Naive thymus-derived CD8-positive, alpha-beta T cell (primary cell): ENCODE measurements around the gene PHF20. TPM values are rescaled to one million over a fixed set of nuclear protein-coding genes. Genes with fewer than 3 reads are reported as not detected.

Source experiments
- ATAC-seq, 2 donors: fragments of 150-1000 bp; cut with Tn5 transposase in 1 of 2; sonication (Bioruptor Pico), chemical (Tn5 transposase) in 1 of 2; 1 replicate in 1 of 2; 2 replicates in 1 of 2; pipeline ENCODE4 v1.10.0; 2021; ENCODE audit warnings: mild to moderate bottlenecking in 2 of 2, moderate library complexity in 2 of 2
- POLR2A ChIA-PET: fragments of 350-600 bp; sonication (Branson Sonifier 250); formaldehyde crosslinking; loops from one replicate; lab custom pipeline; 2021; ENCODE audit warnings: antibody characterized with exemption; lab: Charles Lee
- DNase-seq, 10 donors: peaks; one replicate each; pipeline versions ENCODE4 v3.0.0 to v3.0.0-alpha.2; 2020 to 2022
- H3K27ac Mint-ChIP-seq, 10 donors: one replicate each; pipeline ENCODE4 v1.8.0; 2020 to 2022; ENCODE audit warnings: mild to moderate bottlenecking in 10 of 10, mixed read lengths in 10 of 10, moderate library complexity in 4 of 10, inconsistent platforms in 1 of 10
- H3K27me3 Mint-ChIP-seq, 5 donors: one replicate each; pipeline ENCODE4 v1.8.0; 2021 to 2022; ENCODE audit warnings: mixed read lengths in 5 of 5
- H3K36me3 Mint-ChIP-seq, 3 donors: one replicate each; pipeline ENCODE4 v1.8.0; 2020 to 2022; ENCODE audit warnings: mixed read lengths in 3 of 3, mild to moderate bottlenecking in 2 of 3, inconsistent platforms in 1 of 3
- H3K4me1 Mint-ChIP-seq, 4 donors: one replicate each; pipeline ENCODE4 v1.8.0; 2021 to 2022; ENCODE audit warnings: mixed read lengths in 4 of 4
- H3K4me3 Mint-ChIP-seq, 10 donors: one replicate each; pipeline ENCODE4 v1.8.0; 2020 to 2022; ENCODE audit warnings: mild to moderate bottlenecking in 10 of 10, mixed read lengths in 10 of 10, moderate library complexity in 6 of 10, inconsistent platforms in 1 of 10
- H3K9me3 Mint-ChIP-seq, 9 donors: one replicate each; pipeline ENCODE4 v1.8.0; 2020 to 2022; ENCODE audit warnings: mixed read lengths in 9 of 9, mild to moderate bottlenecking in 3 of 9, inconsistent platforms in 1 of 9, moderate library complexity in 1 of 9
- polyA plus RNA-seq, 3 donors: library from polyadenylated mRNA; unstranded; fragments of 300-500 nt; fragmentation: Illumina TruSeq; gene quantifications; one replicate each; pipeline ENCODE4 v1.2.3, GENCODE V29; 2021
- total RNA-seq, 8 experiments: library from RNA in 2 of 8; stranded (reverse) in 2 of 8; gene quantifications; one replicate each; pipeline ENCODE4 v1.2.3 and lab custom pipeline; 2021 to 2026

Gene PHF20
- total and polyA plus RNA-seq, 5 experiments from 2014 or later, result 79.0 to 135 (median 114) TPM

GRCh38 chr20:35971981-35972380 lies 200.2 kb downstream of the PHF20 start:
- no peak for DNase-seq
- H3K36me3 Mint-ChIP-seq, result peaks cover 0 to 2% (median 0%) of the 10 kb centered on the region in 3 donors
- H3K9me3 Mint-ChIP-seq, result no peaks in the 10 kb centered on the region
- H3K27me3 Mint-ChIP-seq, result no peaks in the 10 kb centered on the region
- H3K27ac Mint-ChIP-seq, result no peak overlapping the region
- H3K4me3 Mint-ChIP-seq, result no peak overlapping the region
- no peak for ATAC-seq
- POLR2A ChIA-PET, result no interaction called here
- H3K4me1 Mint-ChIP-seq, result peaks cover 0 to under 1% (median under 1%) of the 10 kb centered on the region in 4 donors

- Mint-ChIP-seq H3K36me3 (peaks cover 0 to 2% (median 0%) of the 10 kb centered on the region in 3 donors), H3K9me3 (no peaks in the 10 kb centered on the region), H3K4me3 (no peak overlapping the region), H3K27me3 (no peaks in the 10 kb centered on the region), H3K27ac (no peak overlapping the region), H3K4me1 (no peaks in the 10 kb centered on the region)
- POLR2A ChIA-PET, result no interaction called here
- no peak for DNase-seq
- no peak for ATAC-seq
Observed at GRCh38 chr20:35972462-35972861, 200.6 kb downstream of the PHF20 start.

DNA sequence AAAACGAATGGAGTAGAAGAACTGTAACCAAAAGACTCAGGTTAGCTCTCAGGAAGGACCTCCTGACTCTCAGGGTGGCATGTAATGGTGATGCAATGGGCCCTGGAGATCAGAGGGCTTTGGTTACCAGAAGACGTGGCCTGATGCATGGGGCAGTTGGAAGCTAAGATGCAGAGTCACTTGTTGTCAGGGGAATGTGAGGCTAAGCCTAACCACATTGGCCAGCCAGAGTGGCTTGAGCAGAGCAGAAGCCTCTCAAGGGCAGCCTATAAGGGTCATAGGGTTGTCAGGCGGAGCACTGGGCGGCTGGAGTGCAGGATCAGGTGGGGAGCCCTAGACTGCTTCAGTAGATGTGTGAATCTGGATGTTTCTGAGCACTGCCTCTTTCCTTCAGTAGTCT lies 202.4 kb downstream of the PHF20 start:
- POLR2A ChIA-PET, result no interaction called here
- Mint-ChIP-seq H3K4me1 (no peaks in the 10 kb centered on the region), H3K4me3 (no peak overlapping the region), H3K27me3 (no peaks in the 10 kb centered on the region), H3K36me3 (peaks cover 0 to 2% (median 0%) of the 10 kb centered on the region in 3 donors), H3K27ac (no peak overlapping the region), H3K9me3 (no peaks in the 10 kb centered on the region)
- ATAC-seq (no peak), DNase-seq (no peak)

GRCh38 chr20:35975576-35976373 lies 204.0 kb downstream of the PHF20 start:
- H3K27ac Mint-ChIP-seq, result peak overlapping the region in 2 of 10 donors; percentile 9 to 17
- peaks cover 0 to 2% (median 0%) of the 10 kb centered on the region in 3 donors for H3K36me3 Mint-ChIP-seq
- POLR2A ChIA-PET, result no interaction called here
- no peak overlapping the region for H3K4me3 Mint-ChIP-seq
- no peaks in the 10 kb centered on the region for H3K4me1 Mint-ChIP-seq
- ATAC-seq, result no peak
- H3K27me3 Mint-ChIP-seq, result no peaks in the 10 kb centered on the region
- no peak for DNase-seq
- H3K9me3 Mint-ChIP-seq, result no peaks in the 10 kb centered on the region

DNA sequence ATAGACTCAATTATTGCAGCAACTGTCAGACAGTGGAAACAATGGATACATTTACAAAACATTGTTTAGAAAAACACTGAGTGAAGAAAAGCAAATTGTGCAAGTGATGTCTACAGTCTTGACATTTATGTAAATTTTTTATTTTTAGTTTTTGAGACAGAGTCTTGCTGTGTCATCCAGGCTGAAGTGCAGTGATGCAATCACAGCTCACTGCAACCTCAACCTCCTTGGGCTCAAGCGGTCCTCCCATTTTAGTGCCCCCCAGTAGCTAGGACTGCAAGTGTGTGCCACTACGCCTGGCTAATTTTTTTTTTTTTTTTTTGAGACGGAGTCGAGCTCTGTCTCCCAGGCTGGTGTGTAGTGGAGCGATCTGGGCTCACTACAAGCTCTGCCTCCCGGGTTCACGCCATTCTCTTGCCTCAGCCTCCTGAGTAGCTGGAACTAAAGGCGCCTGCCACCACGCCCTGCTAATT lies 206.3 kb downstream of the PHF20 start:
- H3K4me1 Mint-ChIP-seq, result peaks cover 0 to 2% (median 0%) of the 10 kb centered on the region in 4 donors
- DNase-seq, result no peak
- ATAC-seq, result no peak

DNA sequence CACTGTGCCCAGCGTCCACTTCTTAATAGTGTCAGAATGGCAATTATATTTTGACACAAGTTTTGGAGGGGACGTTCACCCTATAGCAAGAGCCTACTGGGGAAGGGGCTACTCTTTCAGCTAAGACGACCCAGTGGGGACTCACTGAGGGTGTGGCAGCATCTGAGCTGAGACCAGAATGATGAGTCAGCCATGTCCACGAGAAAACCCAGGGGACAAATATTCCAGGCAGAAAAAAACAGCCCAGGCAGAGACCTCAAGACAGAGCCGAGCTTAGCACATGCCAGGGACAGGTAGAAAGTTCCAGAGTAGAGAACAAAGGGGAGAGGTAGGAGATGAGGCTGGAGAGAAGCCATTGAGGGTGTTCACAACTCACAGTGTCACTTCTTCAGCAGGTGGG lies 207.7 kb downstream of the PHF20 start:
- POLR2A ChIA-PET, result no interaction called here
- Mint-ChIP-seq H3K4me1 (peaks cover 0 to 2% (median under 1%) of the 10 kb centered on the region in 4 donors), H3K27ac (peak overlapping the region in 1 of 10 donors; percentile 32), H3K27me3 (peaks cover 0 to 5% (median 0%) of the 10 kb centered on the region in 5 donors), H3K4me3 (no peak overlapping the region), H3K36me3 (no peaks in the 10 kb centered on the region), H3K9me3 (no peaks in the 10 kb centered on the region)
- DNase-seq, result no peak
- no peak for ATAC-seq

More for the DNA sequence above, 206.3 kb downstream of the PHF20 start:
- Mint-ChIP-seq H3K36me3 (no peaks in the 10 kb centered on the region), H3K4me3 (no peak overlapping the region), H3K27me3 (peaks cover 0 to 5% (median 0%) of the 10 kb centered on the region in 5 donors), H3K27ac (peak overlapping the region in 1 of 10 donors; percentile 43), H3K9me3 (no peaks in the 10 kb centered on the region)
- POLR2A ChIA-PET, result no interaction called here

DNA sequence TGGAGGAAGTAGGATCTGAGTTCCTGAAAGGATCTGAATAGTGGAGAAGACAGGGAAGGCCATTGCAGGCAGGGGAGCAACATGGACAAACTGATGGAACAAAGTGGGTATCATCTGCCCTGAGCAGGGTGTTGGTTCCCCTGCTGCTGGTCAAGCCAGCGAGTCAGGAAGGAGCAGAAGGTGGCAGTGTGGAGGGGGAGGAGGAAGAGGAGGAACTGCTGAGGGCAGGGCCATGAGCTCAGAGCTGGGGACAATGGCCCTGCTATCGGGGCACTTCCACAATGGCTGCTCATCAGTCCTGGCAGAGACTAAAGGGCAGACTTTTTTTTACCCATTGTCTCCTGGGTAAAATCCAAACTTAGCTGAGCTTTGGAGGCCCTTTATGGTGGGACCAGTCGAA lies 210.2 kb downstream of the PHF20 start:
- Mint-ChIP-seq H3K27ac (no peak overlapping the region), H3K27me3 (peaks cover 0 to 5% (median 4%) of the 10 kb centered on the region in 5 donors), H3K9me3 (no peaks in the 10 kb centered on the region), H3K36me3 (no peaks in the 10 kb centered on the region), H3K4me1 (peaks cover 0 to 2% (median under 1%) of the 10 kb centered on the region in 4 donors), H3K4me3 (no peak overlapping the region)
- ATAC-seq, result no peak
- no peak for DNase-seq
- POLR2A ChIA-PET, result no interaction called here

- ATAC-seq (no peak), DNase-seq (no peak)
- no peaks in the 10 kb centered on the region for H3K9me3 Mint-ChIP-seq
- H3K4me1 Mint-ChIP-seq, result peaks cover 0 to 2% (median under 1%) of the 10 kb centered on the region in 4 donors
- peak overlapping the region in 1 of 10 donors; percentile 27 for H3K27ac Mint-ChIP-seq
- no peak overlapping the region for H3K4me3 Mint-ChIP-seq
- H3K36me3 Mint-ChIP-seq, result no peaks in the 10 kb centered on the region
- peaks cover 0 to 7% (median 4%) of the 10 kb centered on the region in 5 donors for H3K27me3 Mint-ChIP-seq
- POLR2A ChIA-PET, result interaction anchor here (0.6 kb wide), 1 partner anchor 792 kb away, joined by 3 read pairs; no protein-coding TSS in a partner anchor
Observed at GRCh38 chr20:35984382-35984781, 212.6 kb downstream of the PHF20 start.

GRCh38 chr20:35985806-35986205 lies 214.0 kb downstream of the PHF20 start:
- H3K27me3 Mint-ChIP-seq, result peaks cover 0 to 10% (median 4%) of the 10 kb centered on the region in 5 donors
- H3K27ac Mint-ChIP-seq, result no peak overlapping the region
- POLR2A ChIA-PET, result interaction anchor here (0.7 kb wide), 1 partner anchor 133 kb away, joined by 4 read pairs; no protein-coding TSS in a partner anchor
- H3K4me1 Mint-ChIP-seq, result peaks cover 0 to 2% (median under 1%) of the 10 kb centered on the region in 4 donors
- H3K36me3 Mint-ChIP-seq, result no peaks in the 10 kb centered on the region
- ATAC-seq, result no peak
- no peak for DNase-seq
- no peaks in the 10 kb centered on the region for H3K9me3 Mint-ChIP-seq
- H3K4me3 Mint-ChIP-seq, result no peak overlapping the region

DNA sequence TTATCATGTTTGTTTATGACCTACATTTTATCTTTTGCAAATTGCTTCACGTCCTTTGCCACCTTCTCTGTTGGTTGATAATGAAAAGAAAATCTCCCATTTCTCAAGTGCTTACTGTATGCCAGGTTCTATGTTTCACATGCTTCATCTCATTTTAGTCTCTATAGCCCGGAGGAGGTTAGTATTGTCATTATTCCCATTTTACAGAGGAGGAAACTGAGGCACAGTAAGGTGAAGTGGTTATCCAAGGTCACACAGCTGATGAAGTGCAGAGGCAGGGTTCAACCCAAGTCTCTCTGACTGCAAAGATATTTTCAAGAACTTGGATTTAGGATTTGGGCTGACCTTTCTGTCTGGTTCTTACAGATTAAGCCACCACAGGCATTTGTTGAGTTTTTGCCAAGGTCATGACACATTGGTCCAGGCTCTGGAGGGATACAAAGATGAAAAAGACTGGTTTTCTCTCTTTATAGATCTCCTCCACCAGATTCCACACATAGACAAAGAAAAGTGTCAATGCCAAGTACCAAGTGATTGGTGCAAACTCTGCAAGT lies 217.2 kb downstream of the PHF20 start:
- Mint-ChIP-seq H3K36me3 (no peaks in the 10 kb centered on the region), H3K27ac (peak overlapping the region in 1 of 10 donors; percentile 23), H3K27me3 (peaks cover 0 to 8% (median 7%) of the 10 kb centered on the region in 5 donors), H3K9me3 (no peaks in the 10 kb centered on the region), H3K4me3 (no peak overlapping the region), H3K4me1 (peaks cover 3 to 8% (median 4%) of the 10 kb centered on the region in 4 donors)
- DNase-seq, result no peak
- ATAC-seq, result no peak
- POLR2A ChIA-PET, result no interaction called here

- H3K36me3 Mint-ChIP-seq, result no peaks in the 10 kb centered on the region
- POLR2A ChIA-PET, result interaction anchor here (0.6 kb wide), 2 partner anchors 141 to 551 kb away, joined by 3 to 4 read pairs; no protein-coding TSS in a partner anchor
- peaks cover 0 to 8% (median 7%) of the 10 kb centered on the region in 5 donors for H3K27me3 Mint-ChIP-seq
- ATAC-seq, result no peak
- H3K4me3 Mint-ChIP-seq, result no peak overlapping the region
- peak in 1 of 10 donors; percentile 9 for DNase-seq
- no peak overlapping the region for H3K27ac Mint-ChIP-seq
- H3K4me1 Mint-ChIP-seq, result peaks cover 5 to 10% (median 7%) of the 10 kb centered on the region in 4 donors
- H3K9me3 Mint-ChIP-seq, result no peaks in the 10 kb centered on the region
Observed at GRCh38 chr20:35991142-35991771, 219.4 kb downstream of the PHF20 start.

- peak overlapping the region in 2 of 10 donors; percentile 0 to 55 for H3K27ac Mint-ChIP-seq
- DNase-seq (peak in 8 of 10 donors; percentile 15 to 71 (median 52)), ATAC-seq (peak; percentile 84 to 85)
- peaks cover 5 to 10% (median 7%) of the 10 kb centered on the region in 4 donors for H3K4me1 Mint-ChIP-seq
- peak overlapping the region in 3 of 10 donors; percentile 8 to 42 (median 13) for H3K4me3 Mint-ChIP-seq
- POLR2A ChIA-PET, result interaction anchor here (0.7 to 1.3 kb wide), 5 partner anchors 31 to 146 kb away, joined by 3 to 8 read pairs (median 3); partner anchors contain the start of gene SCAND1
- peaks cover 0 to 7% (median 4%) of the 10 kb centered on the region in 5 donors for H3K27me3 Mint-ChIP-seq
- H3K9me3 Mint-ChIP-seq, result no peaks in the 10 kb centered on the region
- H3K36me3 Mint-ChIP-seq, result no peaks in the 10 kb centered on the region
Observed at GRCh38 chr20:35992713-35993335, 221.0 kb downstream of the PHF20 start.
